Keratinocyte (primary cell): ENCODE data around the gene MIR17HG. TPM values are rescaled to one million over a fixed set of nuclear protein-coding genes. Genes with fewer than 3 reads are reported as not detected.

Experiments used
- DNase-seq: peaks from one replicate; pipeline ENCODE4 v3.0.0-alpha.2; 2011; ENCODE audit warnings: low read depth, missing footprints, low spot score
- FAIRE-seq: peaks from 2 replicates; lab custom pipeline; 2011; peaks lifted over from hg19 to GRCh38; lab: Jason Lieb, UNC
- H2AFZ ChIP-seq: 2 replicates; pipeline ENCODE4 v1.6.0; 2012; ENCODE audit warnings: low read length, control low read depth, inconsistent platforms; ENCODE audit not compliant: control insufficient read depth
- H3K27ac ChIP-seq: 2 replicates; pipeline ENCODE4 v1.5.1; 2011; ENCODE audit warnings: low read length; ENCODE audit not compliant: control insufficient read depth, insufficient read depth
- H3K27me3 ChIP-seq: 3 replicates; pipeline ENCODE4 v1.6.0; 2011; ENCODE audit warnings: low read length; ENCODE audit not compliant: control insufficient read depth, insufficient read depth; ENCODE audit errors: extremely low read depth
- H3K36me3 ChIP-seq, 2 experiments: 2 replicates in 1 of 2; 3 replicates in 1 of 2; pipeline ENCODE4 v1.5.1; 2011; ENCODE audit warnings: low read length in 2 of 2, mild to moderate bottlenecking in 1 of 2; ENCODE audit not compliant: control insufficient read depth in 2 of 2, insufficient read depth in 2 of 2; ENCODE audit errors: extremely low read depth in 1 of 2
- H3K4me1 ChIP-seq: 3 replicates; pipeline ENCODE4 v1.5.1; 2011; ENCODE audit warnings: low read length; ENCODE audit not compliant: control insufficient read depth, insufficient read depth; ENCODE audit errors: extremely low read depth
- H3K4me2 ChIP-seq: 3 replicates; pipeline ENCODE4 v1.6.0; 2011; ENCODE audit warnings: low read depth, low read length; ENCODE audit not compliant: control insufficient read depth, insufficient read depth; ENCODE audit errors: extremely low read depth
- H3K4me3 ChIP-seq, 3 experiments: fragments of 200-600 bp in 1 of 3; sonication (generic) in 1 of 3; 2 replicates in 2 of 3; 3 replicates in 1 of 3; pipeline ENCODE4 v1.5.1; 2011 to 2016; ENCODE audit warnings: low read length in 3 of 3, mild to moderate bottlenecking in 3 of 3, control low read depth in 2 of 3, inconsistent platforms in 1 of 3, low read depth in 1 of 3, mixed read lengths in 1 of 3, mixed run types in 1 of 3, moderate library complexity in 1 of 3; ENCODE audit not compliant: control insufficient read depth in 2 of 3, insufficient read depth in 2 of 3; ENCODE audit errors: extremely low read depth in 1 of 3
- H3K79me2 ChIP-seq: 2 replicates; pipeline ENCODE4 v1.6.0; 2012; ENCODE audit warnings: low read length; ENCODE audit not compliant: control insufficient read depth, insufficient read depth
- H3K9ac ChIP-seq: 3 replicates; pipeline ENCODE4 v1.6.0; 2011; ENCODE audit warnings: low read length; ENCODE audit not compliant: control insufficient read depth, insufficient read depth; ENCODE audit errors: extremely low read depth
- H3K9me1 ChIP-seq: 3 replicates; pipeline ENCODE4 v1.6.0; 2011; ENCODE audit warnings: low read length; ENCODE audit not compliant: control insufficient read depth, insufficient read depth; ENCODE audit errors: extremely low read depth
- H3K9me3 ChIP-seq: 2 replicates; pipeline ENCODE4 v1.5.1; 2012; ENCODE audit warnings: low read depth, low read length; ENCODE audit not compliant: control insufficient read depth
- H4K20me1 ChIP-seq: 3 replicates; pipeline ENCODE4 v1.6.0; 2011; ENCODE audit warnings: low read length; ENCODE audit not compliant: control insufficient read depth, insufficient read depth; ENCODE audit errors: extremely low read depth
- CTCF ChIP-seq, 3 experiments: IDR thresholded peaks in 1 of 3; conservative IDR thresholded peaks in 1 of 3; optimal IDR thresholded peaks in 1 of 3; 2 replicates in 2 of 3; 3 replicates in 1 of 3; pipeline versions ENCODE3 to v1.5.1; 2011; ENCODE audit warnings: low read length in 3 of 3, mild to moderate bottlenecking in 3 of 3, moderate library complexity in 2 of 3, control low read depth in 1 of 3, inconsistent platforms in 1 of 3; ENCODE audit not compliant: insufficient read depth in 2 of 3; ENCODE audit errors: extremely low read depth in 1 of 3
- EZH2 ChIP-seq: IDR thresholded peaks from one replicate; pipeline ENCODE4 v1.6.1; 2012; ENCODE audit warnings: inconsistent platforms, mild to moderate bottlenecking, low read length, moderate library complexity
- dilution Hi-C: fragments of 300-500 bp; cut with MboI; formaldehyde crosslinking; loops from one replicate; pipeline ENCODE4 v1.7.0; 2020; ENCODE audit warnings: low sequenced_read_pairs; ENCODE audit not compliant: extremely low pct_ligation_motif_present
- polyA plus RNA-seq, 5 experiments: library from polyadenylated mRNA; depleted of rRNA in 3 of 5; stranded (reverse) in 3 of 5; stranded (forward) in 1 of 5; unstranded in 1 of 5; fragments of >200 nt; gene quantifications; 1 replicate in 1 of 5; 2 replicates in 3 of 5; 3 replicates in 1 of 5; pipeline versions ENCODE4 v1.2.1 to v1.2.3, GENCODE V29; 2011 to 2012; ENCODE audit warnings: missing spikeins in 2 of 5, low read depth in 1 of 5, low replicate concordance in 1 of 5

MIR17HG gene
- polyA plus RNA-seq, 1 donor (not counting 4 experiments of a cell fraction or from before 2014, with no cell fraction given), result 2.9 TPM

DNA sequence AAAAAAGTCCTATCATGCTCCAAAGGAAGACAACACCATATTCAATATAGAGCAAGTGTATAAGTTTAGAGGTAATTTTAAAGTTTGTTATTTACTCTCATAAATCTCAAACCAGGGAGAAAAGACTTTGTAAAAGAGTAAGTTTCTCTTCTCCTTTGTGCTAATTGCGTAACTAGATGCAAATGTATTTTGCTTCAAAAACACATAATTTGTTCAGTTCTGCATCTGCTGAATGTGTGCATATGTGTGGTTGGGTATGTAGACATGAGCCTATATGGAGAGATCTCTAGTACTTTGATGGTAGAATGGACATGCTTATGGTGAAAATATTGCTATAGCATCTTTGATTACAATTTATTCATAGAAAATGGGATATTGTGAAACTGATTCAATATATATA lies 17.8 kb upstream of the MIR17HG start:
- H3K4me3 ChIP-seq, result no peak overlapping the region
- H3K36me3 ChIP-seq, result no peaks in the 10 kb centered on the region
- no peak for FAIRE-seq
- no peaks in the 10 kb centered on the region for H3K9me1 ChIP-seq
- no peak for DNase-seq
- H3K9ac ChIP-seq, result no peak overlapping the region
- H4K20me1 ChIP-seq, result no peaks in the 10 kb centered on the region
- no peak for TF ChIP-seq CTCF (optimal IDR thresholded peaks at IDR 0.05 in 1 of 3, IDR thresholded peaks at IDR 0.05 in 1 of 3, conservative IDR thresholded peaks at IDR 0.05 in 1 of 3; ENCODE audit: extremely low read depth in 1 of 3, insufficient read depth in 2 of 3, low read length in 3 of 3)
- no peak for TF ChIP-seq EZH2
- H2AFZ ChIP-seq, result no peak overlapping the region
- dilution Hi-C loops, result no loop called here
- H3K4me2 ChIP-seq, result no peak overlapping the region
- no peak overlapping the region for H3K27ac ChIP-seq
- no peaks in the 10 kb centered on the region for H3K27me3 ChIP-seq
- no peaks in the 10 kb centered on the region for H3K79me2 ChIP-seq
- H3K9me3 ChIP-seq, result no peaks in the 10 kb centered on the region
- no peaks in the 10 kb centered on the region for H3K4me1 ChIP-seq

GRCh38 chr13:91331047-91331915 lies 16.2 kb upstream of the MIR17HG start:
- dilution Hi-C loops, result no loop called here
- no peaks in the 10 kb centered on the region for H3K27me3 ChIP-seq
- no peaks in the 10 kb centered on the region for H3K79me2 ChIP-seq
- H2AFZ ChIP-seq, result no peak overlapping the region
- TF ChIP-seq EZH2, result no peak
- TF ChIP-seq CTCF (optimal IDR thresholded peaks at IDR 0.05 in 1 of 3, IDR thresholded peaks at IDR 0.05 in 1 of 3, conservative IDR thresholded peaks at IDR 0.05 in 1 of 3; ENCODE audit: extremely low read depth in 1 of 3, insufficient read depth in 2 of 3, low read length in 3 of 3), result no peak
- H3K9me1 ChIP-seq, result no peaks in the 10 kb centered on the region
- no peaks in the 10 kb centered on the region for H3K4me1 ChIP-seq
- no peak overlapping the region for H3K4me3 ChIP-seq
- no peaks in the 10 kb centered on the region for H3K9me3 ChIP-seq
- DNase-seq, result no peak
- H3K27ac ChIP-seq, result no peak overlapping the region
- no peaks in the 10 kb centered on the region for H3K36me3 ChIP-seq
- H3K9ac ChIP-seq, result no peak overlapping the region
- H4K20me1 ChIP-seq, result no peaks in the 10 kb centered on the region
- FAIRE-seq, result no peak
- no peak overlapping the region for H3K4me2 ChIP-seq
